Stimulated activated naive B cell treated with anti-CD40 and anti-IgM and Interleukin-4, amounts not matched to agents 10 μg/mL and 1 μg/mL and 100 μg/mL, for 72 hours (primary cell): ENCODE data around the gene MBD2.

Source experiments
- ATAC-seq, 2 donors: fragments of 150-1000 bp; cut with Tn5 transposase; replicated peaks; 2 replicates each; pipeline ENCODE4 v1.10.0; 2021; ENCODE audit warnings: moderate library complexity in 1 of 2
- DNase-seq: peaks from one replicate; pipeline ENCODE4 v3.0.0; 2021
- H3K27ac Mint-ChIP-seq: one replicate; pipeline ENCODE4 v1.8.0; 2022; ENCODE audit warnings: mild to moderate bottlenecking, mixed read lengths
- H3K27me3 Mint-ChIP-seq, 2 donors: one replicate each; pipeline ENCODE4 v1.8.0; 2022; ENCODE audit warnings: mixed read lengths in 2 of 2
- H3K36me3 Mint-ChIP-seq, 2 donors: one replicate each; pipeline ENCODE4 v1.8.0; 2022; ENCODE audit warnings: mixed read lengths in 2 of 2, mild to moderate bottlenecking in 1 of 2
- H3K4me1 Mint-ChIP-seq, 2 donors: one replicate each; pipeline ENCODE4 v1.8.0; 2022; ENCODE audit warnings: mixed read lengths in 2 of 2, mild to moderate bottlenecking in 1 of 2
- H3K4me3 Mint-ChIP-seq, 2 donors: one replicate each; pipeline ENCODE4 v1.8.0; 2022; ENCODE audit warnings: mild to moderate bottlenecking in 2 of 2, mixed read lengths in 2 of 2, moderate library complexity in 1 of 2
- H3K9me3 Mint-ChIP-seq, 2 donors: one replicate each; pipeline ENCODE4 v1.8.0; 2022; ENCODE audit warnings: mixed read lengths in 2 of 2, mild to moderate bottlenecking in 1 of 2

The MBD2 gene

GRCh38 chr18:54250846-54251261, 26.4 kb upstream of the MBD2 start:
- peak; percentile 85 to 88 for ATAC-seq
- DNase-seq: no peak

GRCh38 chr18:54247511-54248175, 23.2 kb upstream of the MBD2 start:
- H3K4me3 Mint-ChIP-seq: peak overlapping the region; percentile 57 to 61
- H3K27ac Mint-ChIP-seq: peak overlapping the region; percentile 90
- H3K9me3 Mint-ChIP-seq: peaks cover 4 to 6% of the 10 kb centered on the region in 2 donors

More at GRCh38 chr18:54250846-54251261, 26.4 kb upstream of the MBD2 start:
- Mint-ChIP-seq H3K27me3 (no peaks in the 10 kb centered on the region), H3K9me3 (peaks cover 4 to 6% of the 10 kb centered on the region in 2 donors), H3K27ac (peak overlapping the region; percentile 96), H3K4me3 (peak overlapping the region; percentile 59 to 71), H3K4me1 (peaks cover 26 to 46% of the 10 kb centered on the region in 2 donors), H3K36me3 (peaks cover 0 to 4% of the 10 kb centered on the region in 2 donors)

DNA sequence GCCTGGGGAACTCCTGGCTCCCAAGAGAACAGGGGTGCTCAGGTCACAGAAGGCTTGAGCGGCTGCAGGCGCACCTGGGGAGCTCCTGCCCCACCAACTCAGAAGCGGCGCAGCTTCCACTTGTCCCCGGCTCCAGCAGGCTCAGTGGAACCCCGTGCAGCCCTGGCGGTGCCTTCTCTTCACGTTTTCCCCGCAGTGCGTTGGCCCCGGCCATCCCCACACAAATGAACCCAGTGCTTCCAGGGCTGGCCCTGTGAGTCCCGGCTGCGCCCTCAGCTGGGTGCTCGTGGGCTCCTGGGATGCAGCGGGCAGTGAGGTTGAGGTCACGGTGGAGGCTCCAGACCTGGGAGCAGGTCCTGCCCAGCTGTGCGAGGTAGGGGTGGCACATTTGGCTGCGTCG, 17.9 kb upstream of the MBD2 start:
- H3K27ac Mint-ChIP-seq: no peak overlapping the region
- ATAC-seq (no peak), DNase-seq (no peak)
- peaks cover 4 to 9% of the 10 kb centered on the region in 2 donors for H3K4me1 Mint-ChIP-seq
- no peaks in the 10 kb centered on the region for H3K36me3 Mint-ChIP-seq
- H3K27me3 Mint-ChIP-seq: no peaks in the 10 kb centered on the region
- no peaks in the 10 kb centered on the region for H3K9me3 Mint-ChIP-seq
- H3K4me3 Mint-ChIP-seq: no peak overlapping the region

More at GRCh38 chr18:54247511-54248175, 23.2 kb upstream of the MBD2 start:
- DNase-seq (no peak), ATAC-seq (no peak)
- Mint-ChIP-seq H3K27me3 (no peaks in the 10 kb centered on the region), H3K36me3 (peaks cover 0 to 4% of the 10 kb centered on the region in 2 donors), H3K4me1 (peaks cover 21 to 42% of the 10 kb centered on the region in 2 donors)

DNA sequence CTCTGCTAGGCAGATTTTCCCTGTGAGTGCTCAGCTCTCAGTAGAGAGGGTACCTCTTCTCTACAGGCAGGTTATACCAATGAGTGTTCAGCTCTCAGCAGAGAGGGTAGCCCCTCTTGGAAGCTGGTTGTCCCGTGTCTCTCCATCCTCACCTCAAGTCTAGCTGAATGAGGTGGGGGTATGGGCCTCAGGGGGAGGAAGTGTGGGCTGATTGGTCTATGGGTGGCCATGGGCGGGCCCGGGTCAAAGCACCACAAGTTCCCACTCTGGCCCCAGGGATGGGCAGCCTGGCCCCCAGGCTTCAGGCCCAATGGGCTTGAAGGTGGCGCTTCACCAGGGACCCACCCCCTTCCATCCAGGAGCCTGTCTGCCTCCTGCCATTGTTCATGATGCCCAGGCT, 17.0 kb upstream of the MBD2 start:
- no peaks in the 10 kb centered on the region for H3K9me3 Mint-ChIP-seq
- ATAC-seq (no peak), DNase-seq (no peak)
- peaks cover 0 to under 1% of the 10 kb centered on the region in 2 donors for H3K4me1 Mint-ChIP-seq
- H3K36me3 Mint-ChIP-seq: no peaks in the 10 kb centered on the region
- no peak overlapping the region for H3K4me3 Mint-ChIP-seq
- no peaks in the 10 kb centered on the region for H3K27me3 Mint-ChIP-seq
- no peak overlapping the region for H3K27ac Mint-ChIP-seq

GRCh38 chr18:54240629-54241107, 16.2 kb upstream of the MBD2 start:
- H3K27ac Mint-ChIP-seq: no peak overlapping the region
- ATAC-seq (no peak), DNase-seq (no peak)
- no peaks in the 10 kb centered on the region for H3K36me3 Mint-ChIP-seq
- no peaks in the 10 kb centered on the region for H3K4me1 Mint-ChIP-seq
- H3K27me3 Mint-ChIP-seq: no peaks in the 10 kb centered on the region
- no peaks in the 10 kb centered on the region for H3K9me3 Mint-ChIP-seq
- no peak overlapping the region for H3K4me3 Mint-ChIP-seq

DNA sequence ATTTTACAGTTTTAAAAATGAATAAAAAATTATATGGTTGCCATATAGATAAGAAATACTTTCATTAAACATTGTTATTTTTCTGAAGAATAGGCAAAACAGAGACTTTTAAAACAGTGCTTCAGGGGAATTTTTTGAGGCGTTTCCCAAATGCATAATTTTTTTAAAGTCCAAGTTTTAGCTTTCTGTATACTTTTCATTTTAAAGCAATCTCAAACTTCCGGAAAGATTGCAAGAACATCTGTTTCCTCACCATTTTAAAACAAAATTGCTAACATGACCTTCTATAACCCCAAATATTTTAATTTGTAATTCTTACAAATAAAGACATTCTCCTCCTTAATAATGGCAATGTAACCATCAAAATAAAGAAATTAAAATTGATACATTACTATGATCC, 15.1 kb upstream of the MBD2 start:
- Mint-ChIP-seq H3K27ac (no peak overlapping the region), H3K9me3 (no peaks in the 10 kb centered on the region), H3K4me1 (no peaks in the 10 kb centered on the region), H3K36me3 (no peaks in the 10 kb centered on the region), H3K4me3 (no peak overlapping the region), H3K27me3 (no peaks in the 10 kb centered on the region)
- no peak for DNase-seq
- ATAC-seq: no peak

GRCh38 chr18:54239091-54239490, 14.6 kb upstream of the MBD2 start:
- H3K4me1 Mint-ChIP-seq: no peaks in the 10 kb centered on the region
- ATAC-seq (no peak), DNase-seq (no peak)
- H3K9me3 Mint-ChIP-seq: no peaks in the 10 kb centered on the region
- no peaks in the 10 kb centered on the region for H3K27me3 Mint-ChIP-seq
- no peaks in the 10 kb centered on the region for H3K36me3 Mint-ChIP-seq
- no peak overlapping the region for H3K4me3 Mint-ChIP-seq
- H3K27ac Mint-ChIP-seq: no peak overlapping the region

GRCh38 chr18:54238173-54238936, 13.9 kb upstream of the MBD2 start:
- Mint-ChIP-seq H3K4me3 (no peak overlapping the region), H3K9me3 (no peaks in the 10 kb centered on the region), H3K27me3 (no peaks in the 10 kb centered on the region), H3K27ac (no peak overlapping the region), H3K36me3 (no peaks in the 10 kb centered on the region), H3K4me1 (no peaks in the 10 kb centered on the region)
- no peak for ATAC-seq
- DNase-seq: no peak

GRCh38 chr18:54235871-54236270, 11.4 kb upstream of the MBD2 start:
- no peaks in the 10 kb centered on the region for H3K9me3 Mint-ChIP-seq
- no peaks in the 10 kb centered on the region for H3K4me1 Mint-ChIP-seq
- no peak overlapping the region for H3K4me3 Mint-ChIP-seq
- no peaks in the 10 kb centered on the region for H3K36me3 Mint-ChIP-seq
- no peak for ATAC-seq
- H3K27me3 Mint-ChIP-seq: no peaks in the 10 kb centered on the region
- no peak overlapping the region for H3K27ac Mint-ChIP-seq
- DNase-seq: no peak

- H3K4me3 Mint-ChIP-seq: no peak overlapping the region
- ATAC-seq: no peak
- H3K27ac Mint-ChIP-seq: no peak overlapping the region
These were observed 9.3 kb upstream of the MBD2 start for GRCh38 chr18:54233747-54234146.

DNA sequence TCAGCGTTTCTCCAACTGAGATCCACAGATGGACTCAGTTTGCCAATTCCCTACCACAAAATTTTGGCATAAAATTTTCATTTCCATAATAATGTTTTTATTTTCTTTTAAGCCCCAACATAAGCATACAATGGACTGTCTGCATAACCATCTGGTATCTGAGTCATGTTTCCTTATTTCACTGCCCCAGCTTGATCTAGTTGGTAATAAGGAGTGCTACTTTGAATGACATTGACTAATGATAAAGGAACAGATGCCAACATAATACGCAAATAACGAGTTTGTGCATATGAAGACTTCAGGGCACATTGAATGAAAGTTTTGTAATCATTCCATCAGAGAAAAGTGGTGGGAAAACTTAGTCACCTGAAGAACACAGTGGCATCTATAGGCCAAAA, 8.8 kb upstream of the MBD2 start:
- Mint-ChIP-seq H3K27ac (no peak overlapping the region), H3K27me3 (no peaks in the 10 kb centered on the region), H3K36me3 (no peaks in the 10 kb centered on the region), H3K4me3 (no peak overlapping the region), H3K4me1 (peaks cover 2 to 5% of the 10 kb centered on the region in 2 donors), H3K9me3 (no peaks in the 10 kb centered on the region)
- DNase-seq (no peak), ATAC-seq (no peak)

More at GRCh38 chr18:54233747-54234146, 9.3 kb upstream of the MBD2 start:
- no peak for DNase-seq
- no peaks in the 10 kb centered on the region for H3K36me3 Mint-ChIP-seq
- peaks cover 2 to 5% of the 10 kb centered on the region in 2 donors for H3K4me1 Mint-ChIP-seq
- no peaks in the 10 kb centered on the region for H3K9me3 Mint-ChIP-seq
- no peaks in the 10 kb centered on the region for H3K27me3 Mint-ChIP-seq

- DNase-seq (no peak), ATAC-seq (no peak)
- Mint-ChIP-seq H3K4me1 (peaks cover 2 to 5% of the 10 kb centered on the region in 2 donors), H3K4me3 (no peak overlapping the region), H3K36me3 (no peaks in the 10 kb centered on the region), H3K27me3 (no peaks in the 10 kb centered on the region), H3K9me3 (no peaks in the 10 kb centered on the region), H3K27ac (no peak overlapping the region)
These were observed 8.2 kb upstream of the MBD2 start for GRCh38 chr18:54232485-54233227.

DNA sequence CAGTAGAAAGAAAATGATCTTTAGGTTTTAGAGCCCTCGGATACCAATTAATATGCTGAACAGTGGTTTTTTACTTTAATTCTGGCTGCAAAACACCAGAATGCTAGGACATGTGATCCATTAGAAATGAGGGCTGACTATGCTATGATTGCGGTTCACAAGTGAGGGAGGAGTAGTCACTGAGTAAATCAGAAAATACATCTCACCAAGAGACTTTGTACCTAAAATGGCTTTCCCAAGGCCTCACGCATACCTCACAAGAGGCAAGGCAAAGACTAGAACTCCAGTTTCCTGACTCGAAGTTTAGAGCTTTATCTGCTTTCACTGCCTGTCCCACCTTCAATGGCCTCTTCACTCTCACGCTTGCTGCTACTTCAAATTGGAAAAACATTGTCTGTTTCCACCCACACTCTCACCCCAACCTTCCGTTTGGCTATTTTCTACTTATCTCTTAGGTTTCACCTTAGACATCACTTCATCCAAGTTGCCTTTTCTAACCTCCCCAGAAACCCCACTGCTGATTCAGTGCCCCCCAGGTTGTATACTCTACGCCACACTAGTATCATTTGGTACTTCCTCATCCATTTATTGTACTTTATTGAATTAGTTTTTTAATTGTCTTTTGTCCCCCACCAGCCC, 5.1 kb upstream of the MBD2 start:
- DNase-seq (no peak), ATAC-seq (no peak)
- Mint-ChIP-seq H3K9me3 (no peaks in the 10 kb centered on the region), H3K4me3 (no peak overlapping the region), H3K27me3 (no peaks in the 10 kb centered on the region), H3K27ac (no peak overlapping the region), H3K4me1 (peaks cover 2 to 9% of the 10 kb centered on the region in 2 donors), H3K36me3 (peaks cover 0 to under 1% of the 10 kb centered on the region in 2 donors)

DNA sequence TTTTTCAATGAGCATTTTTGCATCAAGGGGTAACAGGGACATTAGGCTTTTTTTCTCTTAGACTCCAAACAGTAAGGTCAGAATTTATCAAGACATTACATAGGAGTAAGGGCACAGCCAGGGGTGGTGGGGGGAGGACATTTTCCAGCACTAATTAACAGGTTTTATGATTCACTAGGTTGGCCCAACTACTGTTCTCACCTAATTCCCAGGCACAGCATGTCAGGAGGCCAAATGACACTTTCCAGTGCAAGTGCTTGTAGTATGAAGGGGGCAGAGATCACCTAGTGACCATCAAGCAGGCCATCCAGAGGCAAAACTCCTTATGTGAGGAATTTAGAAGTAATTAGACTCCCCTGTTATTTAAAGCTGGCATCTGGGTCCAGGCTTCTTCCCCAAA, 3.9 kb upstream of the MBD2 start:
- no peak overlapping the region for H3K4me3 Mint-ChIP-seq
- no peaks in the 10 kb centered on the region for H3K27me3 Mint-ChIP-seq
- no peak overlapping the region for H3K27ac Mint-ChIP-seq
- peaks cover 0 to 3% of the 10 kb centered on the region in 2 donors for H3K36me3 Mint-ChIP-seq
- no peak for ATAC-seq
- DNase-seq: no peak
- H3K9me3 Mint-ChIP-seq: no peaks in the 10 kb centered on the region
- H3K4me1 Mint-ChIP-seq: peaks cover 4 to 16% of the 10 kb centered on the region in 2 donors
